Measurements from ENCODE around the gene MGAT3. TPM values are rescaled to one million over a fixed set of nuclear protein-coding genes. Genes with fewer than 3 reads are reported as not detected.

The MGAT3 gene
- polyA plus RNA-seq, 6 donors from 2014 or later, result 0.11 to 2.8 (median 0.45) TPM; not detected in 1

- Mint-ChIP-seq H3K4me1 (peaks cover 5 to 6% (median 6%) of the 10 kb centered on the region in 3 donors), H3K27ac (no peak overlapping the region), H3K4me3 (no peak overlapping the region), H3K27me3 (no peaks in the 10 kb centered on the region), H3K9me3 (no peaks in the 10 kb centered on the region), H3K36me3 (peaks cover 22 to 34% of the 10 kb centered on the region in 2 donors)
- no peak for DNase-seq
- no peak for ATAC-seq (ENCODE audit: low read depth in 2 of 2)
These were observed 37.7 kb upstream of the MGAT3 start for GRCh38 chr22:39419096-39419495.

GRCh38 chr22:39419911-39420310, 36.9 kb upstream of the MGAT3 start:
- peaks cover 0 to 4% (median 0%) of the 10 kb centered on the region in 3 donors for H3K4me1 Mint-ChIP-seq
- DNase-seq, result no peak
- no peak for ATAC-seq (ENCODE audit: low read depth in 2 of 2)
- H3K27ac Mint-ChIP-seq, result peak overlapping the region in 1 of 6 donors; percentile 42
- H3K4me3 Mint-ChIP-seq, result no peak overlapping the region
- no peaks in the 10 kb centered on the region for H3K27me3 Mint-ChIP-seq
- peaks cover 22 to 35% of the 10 kb centered on the region in 2 donors for H3K36me3 Mint-ChIP-seq
- no peaks in the 10 kb centered on the region for H3K9me3 Mint-ChIP-seq

- Mint-ChIP-seq H3K9me3 (no peaks in the 10 kb centered on the region), H3K36me3 (peaks cover 22 to 35% of the 10 kb centered on the region in 2 donors), H3K27ac (peak overlapping the region in 2 of 6 donors; percentile 67 to 86), H3K27me3 (no peaks in the 10 kb centered on the region), H3K4me1 (no peaks in the 10 kb centered on the region), H3K4me3 (no peak overlapping the region)
- DNase-seq (no peak), ATAC-seq (ENCODE audit: low read depth in 2 of 2) (no peak)
These were observed 35.1 kb upstream of the MGAT3 start for GRCh38 chr22:39421691-39422090.

DNA sequence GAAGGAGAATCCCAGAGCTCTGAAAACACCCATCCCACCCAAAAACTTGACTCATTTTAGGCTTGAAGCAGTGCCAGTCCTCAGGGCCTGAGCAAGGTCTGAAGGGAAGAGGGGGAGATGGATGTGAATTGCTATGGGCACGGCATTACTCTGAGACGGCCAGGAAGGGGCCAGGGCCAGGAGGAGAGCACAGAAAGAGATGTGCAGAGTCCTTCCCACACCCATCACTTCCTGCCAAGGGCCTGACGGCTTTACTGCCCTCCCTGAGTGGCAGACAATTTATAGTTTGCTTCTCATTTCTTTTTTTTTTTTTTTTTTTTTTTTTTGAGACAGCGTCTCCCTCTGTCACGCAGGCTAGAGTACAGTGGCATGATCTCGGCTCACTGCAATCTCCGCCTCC, 34.7 kb upstream of the MGAT3 start:
- ATAC-seq (ENCODE audit: low read depth in 2 of 2) (no peak), DNase-seq (no peak)
- no peak overlapping the region for H3K4me3 Mint-ChIP-seq
- H3K27me3 Mint-ChIP-seq, result no peaks in the 10 kb centered on the region
- H3K27ac Mint-ChIP-seq, result peak overlapping the region in 1 of 6 donors; percentile 44
- no peaks in the 10 kb centered on the region for H3K9me3 Mint-ChIP-seq
- no peaks in the 10 kb centered on the region for H3K4me1 Mint-ChIP-seq
- H3K36me3 Mint-ChIP-seq, result peaks cover 22 to 35% of the 10 kb centered on the region in 2 donors

- Mint-ChIP-seq H3K4me3 (no peak overlapping the region), H3K4me1 (no peaks in the 10 kb centered on the region), H3K27me3 (no peaks in the 10 kb centered on the region), H3K27ac (peak overlapping the region in 1 of 6 donors; percentile 57), H3K9me3 (no peaks in the 10 kb centered on the region), H3K36me3 (peaks cover 22 to 35% of the 10 kb centered on the region in 2 donors)
- DNase-seq (no peak), ATAC-seq (ENCODE audit: low read depth in 2 of 2) (no peak)
These were observed 34.1 kb upstream of the MGAT3 start for GRCh38 chr22:39422721-39423120.

DNA sequence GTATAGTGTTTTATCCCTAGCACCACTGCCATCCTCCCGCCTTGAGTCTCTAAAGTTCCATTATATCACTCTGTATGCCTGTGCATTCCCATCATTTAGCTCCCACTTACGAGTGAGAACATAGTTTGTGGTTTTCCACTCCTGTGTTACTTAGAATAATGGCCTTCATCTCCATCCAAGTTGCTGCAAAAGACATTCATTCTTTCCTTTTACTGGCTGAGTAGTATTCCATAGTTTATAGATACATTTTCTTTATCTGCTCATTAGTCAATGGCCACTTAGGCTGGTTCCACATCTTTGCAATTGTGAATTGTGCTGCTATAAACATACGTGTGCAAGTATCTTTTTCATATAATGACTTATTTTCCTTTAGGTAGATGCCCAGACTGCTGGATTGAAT, 32.8 kb upstream of the MGAT3 start:
- Mint-ChIP-seq H3K4me1 (no peaks in the 10 kb centered on the region), H3K27ac (no peak overlapping the region), H3K27me3 (no peaks in the 10 kb centered on the region), H3K36me3 (peaks cover 19 to 28% of the 10 kb centered on the region in 2 donors), H3K9me3 (no peaks in the 10 kb centered on the region), H3K4me3 (no peak overlapping the region)
- ATAC-seq (ENCODE audit: low read depth in 2 of 2) (no peak), DNase-seq (no peak)

- no peak overlapping the region for H3K4me3 Mint-ChIP-seq
- DNase-seq, result no peak
- no peak for ATAC-seq (ENCODE audit: low read depth in 2 of 2)
- H3K36me3 Mint-ChIP-seq, result peaks cover 5 to 10% of the 10 kb centered on the region in 2 donors
- H3K9me3 Mint-ChIP-seq, result no peaks in the 10 kb centered on the region
- H3K27me3 Mint-ChIP-seq, result no peaks in the 10 kb centered on the region
- H3K27ac Mint-ChIP-seq, result peak overlapping the region in 1 of 6 donors; percentile 41
- H3K4me1 Mint-ChIP-seq, result no peaks in the 10 kb centered on the region
These were observed 30.3 kb upstream of the MGAT3 start for GRCh38 chr22:39426380-39427043.

GRCh38 chr22:39427751-39428596, 28.8 kb upstream of the MGAT3 start:
- H3K27ac Mint-ChIP-seq, result no peak overlapping the region
- no peaks in the 10 kb centered on the region for H3K9me3 Mint-ChIP-seq
- H3K27me3 Mint-ChIP-seq, result no peaks in the 10 kb centered on the region
- no peak overlapping the region for H3K4me3 Mint-ChIP-seq
- H3K4me1 Mint-ChIP-seq, result no peaks in the 10 kb centered on the region
- peaks cover 0 to 5% of the 10 kb centered on the region in 2 donors for H3K36me3 Mint-ChIP-seq
- ATAC-seq (ENCODE audit: low read depth in 2 of 2) (no peak), DNase-seq (no peak)

DNA sequence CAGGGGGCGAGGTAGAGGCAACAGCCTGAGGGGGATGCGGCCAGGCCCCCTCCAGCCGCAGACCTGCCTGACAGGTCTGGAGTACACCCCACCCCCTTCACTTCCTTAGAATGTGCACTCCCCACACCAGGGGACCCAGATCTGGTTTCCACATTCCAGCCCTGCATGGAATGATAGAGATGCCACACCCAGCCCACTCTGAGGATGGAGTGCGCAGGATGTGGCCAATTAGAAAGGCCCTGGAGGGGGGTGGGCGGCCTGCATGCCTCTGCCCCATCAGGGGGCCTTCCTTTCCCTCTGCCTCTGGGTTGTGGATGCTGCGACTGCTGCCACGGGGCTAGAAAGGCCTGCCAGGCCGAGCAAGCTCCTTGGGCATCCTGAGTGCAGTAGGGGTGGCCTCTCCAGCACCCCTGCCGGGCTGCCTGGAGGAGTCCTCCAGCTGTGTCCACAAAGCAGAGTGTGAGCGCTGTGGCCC, 28.2 kb upstream of the MGAT3 start:
- no peak for DNase-seq
- H3K36me3 Mint-ChIP-seq, result peaks cover 0 to 7% of the 10 kb centered on the region in 2 donors

DNA sequence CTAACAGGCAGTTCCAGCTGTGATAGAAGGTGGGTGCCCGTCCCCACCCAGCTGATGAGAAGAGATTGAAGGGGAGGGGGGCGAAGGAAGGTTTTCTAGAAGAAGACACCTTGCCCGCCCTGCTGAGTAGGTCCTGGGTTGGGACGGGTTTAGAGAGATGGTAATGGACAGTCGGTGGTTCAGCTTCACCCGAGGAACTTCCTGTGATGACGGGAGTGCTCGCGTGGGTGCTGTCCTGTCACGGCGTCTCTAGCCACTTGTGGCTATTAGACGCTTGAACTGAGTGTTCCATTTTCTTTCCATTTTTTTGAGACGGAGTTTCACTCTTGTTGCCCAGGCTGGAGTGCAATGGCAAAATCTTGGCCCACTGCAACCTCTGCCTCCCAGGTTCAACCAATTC, 27.6 kb upstream of the MGAT3 start:
- Mint-ChIP-seq H3K36me3 (peaks cover 0 to 8% of the 10 kb centered on the region in 2 donors), H3K27me3 (no peaks in the 10 kb centered on the region), H3K27ac (no peak overlapping the region), H3K9me3 (no peaks in the 10 kb centered on the region), H3K4me1 (no peaks in the 10 kb centered on the region), H3K4me3 (no peak overlapping the region)
- ATAC-seq (ENCODE audit: low read depth in 2 of 2) (no peak), DNase-seq (no peak)

More for the DNA sequence above, 28.2 kb upstream of the MGAT3 start:
- no peak overlapping the region for H3K27ac Mint-ChIP-seq
- H3K4me3 Mint-ChIP-seq, result no peak overlapping the region
- no peaks in the 10 kb centered on the region for H3K9me3 Mint-ChIP-seq
- H3K27me3 Mint-ChIP-seq, result no peaks in the 10 kb centered on the region
- no peak for ATAC-seq (ENCODE audit: low read depth in 2 of 2)
- H3K4me1 Mint-ChIP-seq, result no peaks in the 10 kb centered on the region

DNA sequence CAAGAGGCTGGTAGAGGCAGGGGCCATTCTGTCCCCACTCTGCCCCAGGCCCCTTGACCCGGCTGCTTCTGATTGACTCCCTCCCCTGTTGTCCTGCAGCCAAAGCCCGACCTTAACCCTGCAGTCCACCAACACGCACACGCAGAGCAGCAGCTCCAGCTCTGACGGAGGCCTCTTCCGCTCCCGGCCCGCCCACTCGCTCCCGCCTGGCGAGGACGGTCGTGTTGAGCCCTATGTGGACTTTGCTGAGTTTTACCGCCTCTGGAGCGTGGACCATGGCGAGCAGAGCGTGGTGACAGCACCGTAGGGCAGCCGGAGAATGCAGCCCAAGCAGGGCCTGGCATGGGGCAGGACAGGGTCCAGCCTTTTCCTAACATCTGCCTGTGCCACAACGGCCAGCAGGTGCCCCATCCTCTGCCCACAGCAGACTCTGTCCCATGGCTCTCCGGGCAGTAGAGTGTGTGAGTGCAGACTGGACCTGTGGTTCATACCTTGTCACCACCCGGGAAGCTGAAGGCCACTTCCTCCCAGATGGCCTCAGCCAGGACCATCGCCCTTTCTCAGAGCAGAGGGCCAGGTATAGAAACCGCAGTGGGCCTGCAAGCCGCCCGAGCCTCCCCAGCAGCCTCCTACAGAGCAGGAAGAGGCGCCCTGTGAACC, 26.8 kb upstream of the MGAT3 start:
- ATAC-seq (ENCODE audit: low read depth in 2 of 2) (no peak), DNase-seq (no peak)
- Mint-ChIP-seq H3K36me3 (peaks cover 0 to 7% of the 10 kb centered on the region in 2 donors), H3K27ac (peak overlapping the region in 1 of 6 donors; percentile 26), H3K27me3 (no peaks in the 10 kb centered on the region), H3K9me3 (no peaks in the 10 kb centered on the region), H3K4me1 (no peaks in the 10 kb centered on the region), H3K4me3 (no peak overlapping the region)

DNA sequence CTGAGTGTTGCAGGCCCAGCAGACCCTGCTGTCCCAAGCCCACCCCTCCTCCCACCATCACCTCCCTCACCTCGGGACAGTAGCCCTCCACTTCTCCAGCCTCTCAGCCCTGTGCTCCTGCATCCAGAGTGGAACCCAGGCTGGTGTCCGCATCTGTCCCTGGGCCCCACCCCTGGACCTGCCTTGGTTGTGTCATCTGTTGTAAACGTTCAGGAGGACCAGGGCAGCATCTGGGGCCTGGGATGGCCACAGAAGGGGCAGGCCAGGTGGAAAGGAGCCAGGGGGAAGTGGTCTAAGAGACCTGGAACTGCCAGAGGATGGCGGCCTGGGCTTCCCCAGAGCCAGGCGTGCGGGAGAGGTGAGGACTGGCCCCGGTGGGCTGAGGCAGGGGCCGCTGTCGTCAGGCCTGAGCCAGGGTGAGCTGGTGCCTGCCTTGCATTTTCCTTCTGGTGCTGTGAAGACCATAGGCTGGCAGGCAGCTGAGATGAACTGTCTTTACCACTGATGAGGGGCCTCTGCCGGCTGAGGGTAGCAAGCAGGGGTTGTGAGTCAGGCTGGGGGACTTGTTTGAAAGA, 26.1 kb upstream of the MGAT3 start:
- Mint-ChIP-seq H3K27me3 (no peaks in the 10 kb centered on the region), H3K4me3 (no peak overlapping the region), H3K9me3 (no peaks in the 10 kb centered on the region), H3K36me3 (peaks cover 0 to 7% of the 10 kb centered on the region in 2 donors), H3K27ac (no peak overlapping the region), H3K4me1 (no peaks in the 10 kb centered on the region)
- ATAC-seq (ENCODE audit: low read depth in 2 of 2), result no peak
- no peak for DNase-seq

GRCh38 chr22:39431216-39431801, 25.5 kb upstream of the MGAT3 start:
- H3K36me3 Mint-ChIP-seq, result peaks cover 0 to 7% of the 10 kb centered on the region in 2 donors
- H3K27me3 Mint-ChIP-seq, result no peaks in the 10 kb centered on the region

More at GRCh38 chr22:39431216-39431801, 25.5 kb upstream of the MGAT3 start:
- no peak overlapping the region for H3K4me3 Mint-ChIP-seq
- no peak for ATAC-seq (ENCODE audit: low read depth in 2 of 2)
- no peaks in the 10 kb centered on the region for H3K4me1 Mint-ChIP-seq
- H3K9me3 Mint-ChIP-seq, result no peaks in the 10 kb centered on the region
- no peak overlapping the region for H3K27ac Mint-ChIP-seq
- no peak for DNase-seq

Measured in naive B cell (primary cell).